GM18909 (cell line): ENCODE measurements around the gene GLCE.
"Not testable (repeated sequence)": the region's sequence is repeated elsewhere in the genome, so short reads cannot be mapped to it uniquely, and the experiment has no call there.

Experiments
- ATAC-seq: cut with Tn5 transposase; IDR thresholded peaks from one replicate; pipeline ENCODE4 v1.9.1; 2021; ENCODE audit warnings: mild to moderate bottlenecking; ENCODE audit not compliant: unreplicated experiment, poor library complexity

Gene GLCE

DNA sequence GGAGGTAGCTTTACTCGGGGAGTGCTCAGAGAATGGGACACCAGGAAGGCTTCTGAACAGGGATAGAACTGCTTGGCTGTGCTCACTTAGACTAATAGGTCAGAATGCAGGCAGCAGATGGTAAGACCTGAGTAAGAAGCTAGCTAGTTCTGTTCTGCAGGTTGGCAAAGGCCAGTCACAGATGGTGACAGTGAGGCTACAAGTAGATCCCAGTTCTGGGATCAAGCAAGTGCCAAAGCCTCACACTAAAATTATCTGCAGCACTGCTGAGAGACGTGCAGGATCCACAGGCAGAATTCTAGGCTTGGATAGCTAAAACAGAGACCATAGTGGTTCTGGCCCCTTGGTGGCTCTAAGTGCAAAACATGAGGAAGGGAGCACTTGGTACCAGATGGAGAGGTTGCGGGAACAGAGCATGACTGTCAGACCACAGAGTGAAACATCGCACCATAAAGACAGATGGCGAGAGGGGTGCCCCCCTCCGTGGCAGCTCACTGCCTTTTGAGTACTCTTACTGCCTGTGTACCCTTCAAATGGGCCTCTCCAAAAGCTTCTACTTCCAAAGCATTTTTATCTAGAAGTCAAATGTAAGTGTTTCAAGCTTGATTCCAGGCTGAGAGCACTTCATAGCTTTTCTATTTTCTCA is 3.6 kb upstream of the GLCE start:
- no peak for ATAC-seq

- no peak for ATAC-seq
Observed at GRCh38 chr15:69158201-69158842, 2.1 kb upstream of the GLCE start.

DNA sequence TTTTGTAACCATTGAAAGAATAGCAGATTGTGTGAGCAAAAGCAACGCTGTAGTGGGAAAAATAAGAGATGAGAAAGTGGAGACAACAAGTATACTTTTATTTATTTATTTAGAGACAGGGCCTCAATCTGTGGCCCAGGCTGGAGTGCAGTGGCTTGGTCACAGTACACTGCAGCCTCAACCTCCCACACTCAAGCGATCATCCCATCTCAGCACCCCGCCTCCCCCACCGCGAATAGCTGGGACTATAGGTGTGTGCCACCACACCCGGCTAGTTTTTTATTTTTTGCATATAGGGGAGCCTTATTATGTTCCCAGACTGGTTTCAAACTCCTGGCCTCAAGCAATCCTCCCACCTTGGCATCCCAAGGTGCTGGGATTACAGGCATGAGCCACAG is 1.6 kb upstream of the GLCE start:
- no peak for ATAC-seq

DNA sequence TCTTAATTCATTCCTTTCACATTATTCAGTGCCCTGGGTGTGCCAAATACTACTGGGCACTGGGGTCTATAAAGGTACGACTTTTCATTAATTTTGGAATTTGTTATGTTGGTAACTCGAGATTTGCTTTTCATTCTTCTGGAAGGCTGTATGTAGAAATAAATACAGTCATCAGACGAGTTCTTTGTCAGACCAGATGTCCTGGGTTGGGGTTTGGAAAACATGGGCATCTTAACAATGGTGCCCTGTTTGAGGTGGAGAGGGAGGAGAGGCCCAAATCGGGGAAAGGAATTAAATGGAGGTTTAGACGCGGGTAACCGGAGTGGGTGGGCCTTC is 662 bp upstream of the GLCE start:
- ATAC-seq, result no peak

- no peak for ATAC-seq
Observed at GRCh38 chr15:69161079-69161877, 843 bp downstream of the GLCE start.

DNA sequence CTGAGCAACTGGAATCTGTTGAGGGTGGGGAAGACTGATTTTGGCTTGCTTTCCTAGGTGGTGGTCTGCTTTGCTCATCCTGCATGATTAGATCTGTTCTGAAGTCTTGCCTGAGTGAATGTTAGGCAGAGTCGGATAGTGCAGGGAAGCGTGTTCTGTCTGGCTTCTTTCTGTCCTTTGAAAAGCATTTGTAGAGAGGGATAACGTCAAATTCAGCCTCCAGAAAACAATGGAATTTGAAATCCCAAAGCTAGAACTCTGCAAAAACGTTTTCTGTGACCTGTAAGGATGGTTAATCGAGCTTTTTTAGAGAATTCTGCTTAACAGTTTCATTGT is 1.4 kb downstream of the GLCE start:
- no peak for ATAC-seq

DNA sequence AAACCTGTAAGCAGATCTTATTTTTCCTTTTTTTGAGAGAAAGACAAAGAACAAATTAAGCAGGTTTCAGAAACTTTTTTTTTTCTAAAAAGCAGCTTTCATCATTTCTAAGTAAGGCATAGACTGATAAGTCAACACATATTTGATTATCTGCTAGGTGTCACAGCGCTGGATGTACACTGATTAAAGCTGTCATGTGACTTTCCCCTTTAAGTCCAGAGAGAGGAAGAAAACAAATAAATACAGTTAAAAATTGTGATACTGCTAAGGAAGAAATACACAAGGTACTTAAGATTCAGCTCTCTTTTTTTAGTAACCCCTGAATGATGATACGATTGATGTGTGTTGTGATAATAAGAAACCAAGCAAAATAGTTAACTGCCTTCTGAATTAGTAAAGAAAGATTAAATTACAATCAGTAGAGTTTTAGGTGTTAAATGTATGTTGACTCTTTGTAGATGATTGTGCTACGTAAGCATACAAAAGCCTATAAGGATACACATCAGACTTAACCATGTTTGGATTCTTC is 2.8 kb downstream of the GLCE start:
- no peak for ATAC-seq

DNA sequence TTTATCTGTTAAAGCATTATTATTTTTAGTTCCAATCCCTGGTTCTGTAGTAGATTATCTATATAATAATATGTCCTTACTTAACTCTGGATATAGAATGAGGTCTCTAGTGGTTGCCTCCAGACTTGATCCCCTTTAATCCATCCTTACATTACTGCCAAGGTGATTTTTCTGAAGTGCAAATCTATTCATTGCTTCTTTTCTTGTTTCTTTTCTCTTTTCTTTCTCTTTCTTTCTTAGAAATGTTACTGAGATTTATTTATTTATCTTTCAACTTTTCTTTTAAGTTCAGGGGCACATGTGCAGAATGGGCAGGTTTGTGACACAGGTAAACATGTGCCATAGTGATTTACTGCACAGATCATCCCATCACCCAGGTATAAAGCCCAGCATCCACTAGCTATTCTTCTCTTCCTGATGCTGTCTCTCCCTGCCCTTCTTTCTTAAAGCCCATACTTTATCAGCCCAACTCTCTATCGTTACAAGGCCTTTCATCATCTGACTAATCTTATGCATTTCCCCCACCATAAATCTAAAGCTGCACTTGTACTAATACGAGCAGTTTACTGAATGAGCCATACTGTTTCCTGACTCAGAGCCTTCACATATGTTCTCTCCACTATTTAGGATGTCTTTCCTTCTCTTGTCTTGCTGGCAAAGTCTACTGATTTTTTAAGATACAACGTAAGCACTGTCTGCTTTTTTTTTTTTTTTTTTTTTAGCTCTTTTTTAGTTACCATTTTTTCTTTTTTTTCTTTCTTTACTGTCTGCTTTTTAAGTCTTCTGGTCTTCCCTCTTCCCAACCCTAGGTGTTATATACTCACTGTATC is 4.6 kb downstream of the GLCE start:
- no peak for ATAC-seq

DNA sequence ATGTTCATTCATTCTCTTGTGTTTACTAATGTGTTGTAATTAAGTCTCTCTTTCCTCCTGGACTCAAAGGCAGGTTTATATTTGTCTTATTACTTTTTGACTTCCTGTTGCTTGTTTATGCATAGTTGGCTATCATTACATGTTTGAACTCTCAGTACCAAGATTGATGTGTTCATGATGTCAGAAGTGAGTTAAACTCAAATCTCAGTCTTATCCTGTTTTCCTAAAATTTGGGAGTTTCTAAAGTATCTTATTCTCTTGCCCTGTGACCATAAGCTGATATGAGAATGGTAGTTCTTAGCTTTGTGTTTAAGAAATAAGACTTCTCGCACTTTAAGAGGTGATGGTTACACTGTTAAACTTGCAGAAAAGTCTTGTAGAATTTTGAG is 5.2 kb downstream of the GLCE start:
- no peak for ATAC-seq

DNA sequence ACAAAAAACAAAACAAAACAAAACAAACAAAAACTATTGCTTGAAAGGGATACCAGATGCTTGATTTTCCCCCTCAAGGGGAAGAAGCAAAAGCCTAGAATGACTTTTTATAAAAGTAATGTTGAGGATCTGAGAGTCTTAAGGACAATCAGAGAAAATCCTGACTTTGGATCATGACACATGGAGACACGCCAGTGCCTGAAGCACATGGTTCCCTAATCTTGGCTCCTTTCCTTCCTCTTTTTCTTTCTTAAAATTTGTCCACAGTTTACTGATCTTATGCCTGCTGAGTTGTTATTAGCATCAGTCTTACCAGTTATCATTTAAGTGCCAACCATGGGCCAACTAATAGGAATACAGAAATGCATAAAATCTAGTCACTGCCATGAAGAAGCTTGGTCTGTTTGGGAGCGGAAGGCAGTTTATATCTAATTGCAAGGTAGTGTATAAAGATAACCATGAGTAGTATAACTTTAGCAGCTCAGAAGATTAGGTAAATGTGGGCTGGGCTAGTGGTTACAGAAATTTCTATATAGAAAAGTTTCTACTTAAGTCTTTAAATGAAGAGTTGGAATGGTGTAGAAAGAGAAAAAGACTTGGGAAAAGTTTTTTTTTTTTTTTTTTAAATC is 6.9 kb downstream of the GLCE start:
- ATAC-seq, result no peak

- not testable (repeated sequence) for ATAC-seq
Observed at GRCh38 chr15:69168361-69168760, 7.9 kb downstream of the GLCE start.

GRCh38 chr15:69169540-69169939 is 9.1 kb downstream of the GLCE start:
- not testable (repeated sequence) for ATAC-seq

DNA sequence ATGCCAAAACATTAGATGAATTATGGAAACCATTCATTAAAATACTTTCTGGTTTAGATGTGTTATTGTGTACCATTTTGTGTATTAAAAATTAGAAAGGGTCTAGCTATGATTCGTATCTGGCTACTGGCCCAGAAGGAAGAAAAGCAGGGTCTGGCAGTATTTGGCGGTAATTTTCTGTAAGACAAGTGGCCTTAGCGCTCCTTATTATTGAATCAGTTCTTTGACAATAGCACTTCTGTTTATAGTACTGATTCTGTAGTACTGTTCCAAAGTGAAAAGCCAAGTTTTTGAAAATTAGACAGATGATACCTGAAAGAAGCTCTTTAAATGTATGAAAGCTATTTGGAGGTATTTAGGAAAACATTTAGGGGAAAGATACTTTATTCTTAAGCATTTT is 10.2 kb downstream of the GLCE start:
- no peak for ATAC-seq

GRCh38 chr15:69172847-69173246 is 12.4 kb downstream of the GLCE start:
- no peak for ATAC-seq

GRCh38 chr15:69175536-69175935 is 15.1 kb downstream of the GLCE start:
- ATAC-seq, result no peak

DNA sequence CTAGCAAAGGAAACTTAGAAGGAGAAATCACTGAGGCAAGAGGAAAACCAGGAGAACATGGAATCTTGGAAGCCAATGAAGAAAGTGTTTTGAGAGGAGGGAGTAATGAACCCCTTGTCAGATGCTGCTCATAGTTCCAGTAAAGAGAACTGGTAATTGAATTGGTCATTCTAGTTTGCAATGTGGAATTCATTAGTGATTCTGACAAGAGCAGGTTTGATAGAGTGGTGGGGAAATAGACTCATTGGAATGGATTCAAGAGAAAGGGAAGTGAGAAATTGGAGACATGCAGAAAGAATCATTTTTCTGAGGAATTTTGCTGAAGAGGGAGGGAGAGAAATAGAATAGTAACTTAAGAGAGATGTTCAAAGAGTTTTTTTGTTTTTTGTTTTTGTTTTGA is 21.0 kb downstream of the GLCE start:
- no peak for ATAC-seq

DNA sequence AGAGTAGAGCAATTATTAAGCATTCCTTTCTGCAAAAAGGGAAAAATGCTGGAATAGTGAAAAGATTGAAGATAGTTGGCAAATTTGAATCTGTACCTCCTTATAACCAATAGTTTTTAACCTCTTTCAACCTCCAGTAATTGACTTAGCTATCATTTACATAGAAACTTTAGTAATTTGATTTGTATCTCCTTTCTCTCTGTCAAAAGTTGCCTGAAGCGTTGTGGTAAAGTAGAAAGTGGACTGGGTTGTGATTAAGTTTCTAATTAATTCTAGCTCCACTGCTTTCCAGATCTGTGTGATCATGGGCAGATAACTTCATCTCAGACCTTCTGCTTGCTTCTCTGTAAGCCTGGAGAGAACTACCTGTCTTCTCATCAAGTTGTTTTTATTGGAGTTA is 24.8 kb downstream of the GLCE start:
- no peak for ATAC-seq

DNA sequence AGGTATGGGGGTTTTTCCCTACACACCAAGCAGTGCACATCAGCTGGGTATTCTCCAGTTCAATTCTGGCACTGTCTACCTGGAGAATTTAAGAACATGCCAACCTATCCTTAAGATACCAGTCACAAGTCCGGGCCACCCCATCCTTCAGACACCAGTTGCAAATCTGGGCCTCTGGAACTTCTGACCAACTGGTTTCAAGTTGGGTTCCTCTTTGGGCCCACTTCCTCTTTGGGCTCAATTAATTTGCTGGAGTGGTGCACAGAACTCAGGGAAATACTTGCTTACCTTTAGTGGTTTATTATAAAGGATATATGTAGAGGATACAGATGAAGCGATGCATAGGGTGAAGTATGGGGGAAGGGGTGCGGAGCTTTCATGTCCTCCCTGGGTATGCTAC is 25.3 kb downstream of the GLCE start:
- ATAC-seq, result no peak

DNA sequence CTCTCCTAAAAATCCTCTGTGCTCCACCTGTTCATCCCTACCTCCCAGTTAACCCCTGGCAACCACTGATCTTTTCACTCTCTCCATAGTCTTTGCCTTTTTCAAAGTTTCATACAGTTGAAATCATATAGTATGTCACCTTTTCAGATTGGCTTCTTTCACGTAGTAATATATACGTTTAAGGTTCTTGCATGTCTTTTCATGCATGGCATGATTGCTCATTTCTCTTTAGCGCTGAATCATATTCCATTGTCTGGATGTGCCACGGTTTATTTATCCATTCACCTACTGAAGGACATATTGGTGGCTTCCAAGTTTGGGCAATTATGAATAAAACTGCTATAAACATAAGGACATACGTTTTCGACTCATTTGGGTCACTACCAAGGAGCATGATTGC is 28.7 kb downstream of the GLCE start:
- no peak for ATAC-seq

GRCh38 chr15:69190091-69190490 is 29.7 kb downstream of the GLCE start:
- no peak for ATAC-seq
